Measurements from ENCODE around the gene TNNT2. TPM values are rescaled to one million over a fixed set of nuclear protein-coding genes. Genes with fewer than 3 reads are reported as not detected.

TNNT2 gene
- total and polyA plus RNA-seq, 7 experiments from 2014 or later, result not detected

GRCh38 chr1:201316556-201316955 lies 60.9 kb downstream of the TNNT2 start:
- no peaks in the 10 kb centered on the region for H3K4me1 Mint-ChIP-seq
- ATAC-seq (no peak), DNase-seq (no peak)
- H3K36me3 ChIP-seq (ENCODE audit: control insufficient read depth in 2 of 3, insufficient read depth in 3 of 3, low read length in 3 of 3), result no peaks in the 10 kb centered on the region
- no peaks in the 10 kb centered on the region for H3K4me1 ChIP-seq (ENCODE audit: control insufficient read depth in 2 of 2, insufficient read depth in 2 of 2, low read length in 2 of 2)
- H3K9me3 ChIP-seq (ENCODE audit: control insufficient read depth in 2 of 3, low read length in 3 of 3), result no peaks in the 10 kb centered on the region
- H3K36me3 Mint-ChIP-seq, result no peaks in the 10 kb centered on the region
- no peak overlapping the region for H3K4me3 Mint-ChIP-seq
- CTCF ChIA-PET, result no interaction called here
- peaks cover 0 to 16% (median 5%) of the 10 kb centered on the region in 5 donors for H3K27me3 Mint-ChIP-seq
- intact Hi-C loops (cut with micrococcal nuclease), result no loop called here
- no peak overlapping the region for H3K27ac Mint-ChIP-seq
- peaks cover 0 to 1% (median 0%) of the 10 kb centered on the region in 11 donors for H3K9me3 Mint-ChIP-seq
- H3K4me3 ChIP-seq (ENCODE audit: low read length), result no peak overlapping the region
- POLR2A ChIA-PET, result no interaction called here
- H3K27me3 ChIP-seq (ENCODE audit: control insufficient read depth in 2 of 2, insufficient read depth in 2 of 2, low read length in 2 of 2), result no peaks in the 10 kb centered on the region
- H3K27ac ChIP-seq (ENCODE audit: low read depth, low read length), result no peak overlapping the region

DNA sequence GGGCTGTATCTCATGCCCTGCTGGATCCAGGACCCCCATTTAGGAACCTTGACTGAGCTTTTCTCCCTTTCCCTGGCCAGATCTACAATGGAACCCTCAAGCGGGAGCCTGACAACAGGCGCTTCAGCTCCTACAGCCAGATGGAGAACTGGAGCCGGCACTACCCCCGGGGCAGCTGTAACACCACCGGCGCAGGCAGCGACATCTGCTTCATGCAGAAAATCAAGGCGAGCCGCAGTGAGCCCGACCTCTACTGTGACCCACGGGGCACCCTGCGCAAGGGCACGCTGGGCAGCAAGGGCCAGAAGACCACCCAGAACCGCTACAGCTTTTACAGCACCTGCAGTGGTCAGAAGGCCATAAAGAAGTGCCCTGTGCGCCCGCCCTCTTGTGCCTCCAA lies 64.4 kb downstream of the TNNT2 start:
- peaks cover 0 to 5% (median 0%) of the 10 kb centered on the region in 7 donors for H3K4me1 Mint-ChIP-seq
- no peak overlapping the region for H3K4me3 Mint-ChIP-seq
- CTCF ChIA-PET, result no interaction called here
- no peaks in the 10 kb centered on the region for H3K4me1 ChIP-seq (ENCODE audit: control insufficient read depth in 2 of 2, insufficient read depth in 2 of 2, low read length in 2 of 2)
- intact Hi-C loops (cut with micrococcal nuclease), result no loop called here
- H3K36me3 Mint-ChIP-seq, result no peaks in the 10 kb centered on the region
- H3K27ac Mint-ChIP-seq, result no peak overlapping the region
- POLR2A ChIA-PET, result no interaction called here
- H3K36me3 ChIP-seq (ENCODE audit: control insufficient read depth in 2 of 3, insufficient read depth in 3 of 3, low read length in 3 of 3), result no peaks in the 10 kb centered on the region
- H3K27ac ChIP-seq (ENCODE audit: low read depth, low read length), result no peak overlapping the region
- H3K27me3 ChIP-seq (ENCODE audit: control insufficient read depth in 2 of 2, insufficient read depth in 2 of 2, low read length in 2 of 2), result peaks cover 0 to 3% of the 10 kb centered on the region in 2 donors
- no peak for DNase-seq
- no peak for ATAC-seq
- peaks cover 11 to 42% (median 22%) of the 10 kb centered on the region in 5 donors for H3K27me3 Mint-ChIP-seq
- H3K4me3 ChIP-seq (ENCODE audit: low read length), result no peak overlapping the region
- H3K9me3 Mint-ChIP-seq, result peaks cover 0 to 1% (median 0%) of the 10 kb centered on the region in 11 donors
- H3K9me3 ChIP-seq (ENCODE audit: control insufficient read depth in 2 of 3, low read length in 3 of 3), result no peaks in the 10 kb centered on the region

GRCh38 chr1:201312298-201312697 lies 65.2 kb downstream of the TNNT2 start:
- Histone ChIP-seq H3K27ac (ENCODE audit: low read depth, low read length) (no peak overlapping the region), H3K27me3 (ENCODE audit: control insufficient read depth in 2 of 2, insufficient read depth in 2 of 2, low read length in 2 of 2) (peaks cover 0 to 3% of the 10 kb centered on the region in 2 donors), H3K9me3 (ENCODE audit: control insufficient read depth in 2 of 3, low read length in 3 of 3) (no peaks in the 10 kb centered on the region), H3K4me3 (ENCODE audit: low read length) (no peak overlapping the region), H3K4me1 (ENCODE audit: control insufficient read depth in 2 of 2, insufficient read depth in 2 of 2, low read length in 2 of 2) (no peaks in the 10 kb centered on the region), H3K36me3 (ENCODE audit: control insufficient read depth in 2 of 3, insufficient read depth in 3 of 3, low read length in 3 of 3) (no peaks in the 10 kb centered on the region)
- intact Hi-C loops (cut with micrococcal nuclease), result no loop called here
- H3K27ac Mint-ChIP-seq, result no peak overlapping the region
- DNase-seq (no peak), ATAC-seq (no peak)
- POLR2A ChIA-PET, result no interaction called here
- peaks cover 11 to 45% (median 23%) of the 10 kb centered on the region in 5 donors for H3K27me3 Mint-ChIP-seq
- CTCF ChIA-PET, result no interaction called here
- H3K4me1 Mint-ChIP-seq, result peaks cover 0 to 5% (median 0%) of the 10 kb centered on the region in 7 donors
- H3K9me3 Mint-ChIP-seq, result peaks cover 0 to 1% (median 0%) of the 10 kb centered on the region in 11 donors
- H3K36me3 Mint-ChIP-seq, result no peaks in the 10 kb centered on the region
- H3K4me3 Mint-ChIP-seq, result no peak overlapping the region

GRCh38 chr1:201311356-201312011 lies 66.0 kb downstream of the TNNT2 start:
- peak; percentile 31 for ATAC-seq
- ChIA-PET POLR2A (no interaction called here), CTCF (no interaction called here)
- peaks cover 0 to 1% (median 0%) of the 10 kb centered on the region in 11 donors for H3K9me3 Mint-ChIP-seq
- Histone ChIP-seq H3K27me3 (ENCODE audit: control insufficient read depth in 2 of 2, insufficient read depth in 2 of 2, low read length in 2 of 2) (peaks cover 0 to 3% of the 10 kb centered on the region in 2 donors), H3K27ac (ENCODE audit: low read depth, low read length) (no peak overlapping the region), H3K36me3 (ENCODE audit: control insufficient read depth in 2 of 3, insufficient read depth in 3 of 3, low read length in 3 of 3) (no peaks in the 10 kb centered on the region), H3K4me3 (ENCODE audit: low read length) (no peak overlapping the region), H3K9me3 (ENCODE audit: control insufficient read depth in 2 of 3, low read length in 3 of 3) (no peaks in the 10 kb centered on the region), H3K4me1 (ENCODE audit: control insufficient read depth in 2 of 2, insufficient read depth in 2 of 2, low read length in 2 of 2) (no peaks in the 10 kb centered on the region)
- H3K27me3 Mint-ChIP-seq, result peaks cover 11 to 45% (median 23%) of the 10 kb centered on the region in 5 donors
- intact Hi-C loops (cut with micrococcal nuclease), result no loop called here
- no peaks in the 10 kb centered on the region for H3K36me3 Mint-ChIP-seq
- no peak for DNase-seq
- H3K27ac Mint-ChIP-seq, result no peak overlapping the region
- no peak overlapping the region for H3K4me3 Mint-ChIP-seq
- peaks cover 0 to 5% (median 0%) of the 10 kb centered on the region in 7 donors for H3K4me1 Mint-ChIP-seq

- Histone ChIP-seq H3K27me3 (ENCODE audit: control insufficient read depth in 2 of 2, insufficient read depth in 2 of 2, low read length in 2 of 2) (peaks cover 0 to 3% of the 10 kb centered on the region in 2 donors), H3K36me3 (ENCODE audit: control insufficient read depth in 2 of 3, insufficient read depth in 3 of 3, low read length in 3 of 3) (no peaks in the 10 kb centered on the region), H3K9me3 (ENCODE audit: control insufficient read depth in 2 of 3, low read length in 3 of 3) (no peaks in the 10 kb centered on the region), H3K4me3 (ENCODE audit: low read length) (no peak overlapping the region), H3K27ac (ENCODE audit: low read depth, low read length) (no peak overlapping the region), H3K4me1 (ENCODE audit: control insufficient read depth in 2 of 2, insufficient read depth in 2 of 2, low read length in 2 of 2) (no peaks in the 10 kb centered on the region)
- H3K4me3 Mint-ChIP-seq, result no peak overlapping the region
- intact Hi-C loops (cut with micrococcal nuclease), result no loop called here
- ATAC-seq (no peak), DNase-seq (no peak)
- ChIA-PET POLR2A (no interaction called here), CTCF (no interaction called here)
- peaks cover 0 to 5% (median 0%) of the 10 kb centered on the region in 7 donors for H3K4me1 Mint-ChIP-seq
- H3K36me3 Mint-ChIP-seq, result no peaks in the 10 kb centered on the region
- peaks cover 0 to 1% (median 0%) of the 10 kb centered on the region in 11 donors for H3K9me3 Mint-ChIP-seq
- H3K27ac Mint-ChIP-seq, result no peak overlapping the region
- peaks cover 11 to 43% (median 23%) of the 10 kb centered on the region in 5 donors for H3K27me3 Mint-ChIP-seq
Measured at GRCh38 chr1:201310986-201311355, 66.5 kb downstream of the TNNT2 start.

DNA sequence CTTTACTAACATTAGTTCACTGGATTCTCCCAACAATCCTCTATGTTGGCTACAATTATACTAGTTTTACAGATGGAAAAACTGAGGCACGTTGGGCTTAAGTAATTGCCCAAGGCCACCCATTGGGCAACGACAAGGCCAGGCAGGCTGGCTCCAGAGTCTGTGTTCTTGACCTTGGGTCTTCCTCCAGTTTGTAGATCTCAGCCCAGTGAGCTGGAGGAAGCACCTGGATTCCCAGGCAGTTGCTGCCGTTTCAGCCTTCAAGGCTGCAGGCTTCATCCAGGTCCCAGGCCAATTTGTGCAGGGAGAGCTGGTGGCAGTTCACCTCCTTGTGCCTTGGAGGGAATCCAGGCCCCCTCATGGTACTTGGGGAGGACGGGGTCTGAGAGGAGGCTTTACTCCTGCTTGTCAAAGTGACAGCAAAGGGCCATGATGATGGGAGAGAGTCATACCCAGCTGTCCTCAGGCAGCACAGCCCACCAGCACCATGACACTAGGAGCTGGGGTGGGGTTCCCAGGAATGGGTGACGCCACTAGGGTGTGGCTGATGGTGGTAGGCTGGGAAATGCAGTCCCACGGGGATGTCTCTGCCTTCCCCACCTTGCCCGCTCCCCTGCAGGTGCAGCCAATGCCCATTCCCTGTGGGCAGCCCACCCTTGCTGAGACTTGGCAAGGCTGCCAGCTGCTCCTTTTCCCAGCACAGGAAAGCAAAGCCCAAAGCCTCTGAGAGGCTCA lies 67.1 kb downstream of the TNNT2 start:
- Mint-ChIP-seq H3K4me1 (peaks cover 0 to 5% (median 0%) of the 10 kb centered on the region in 7 donors), H3K4me3 (no peak overlapping the region), H3K27me3 (peaks cover 11 to 37% (median 23%) of the 10 kb centered on the region in 5 donors), H3K36me3 (no peaks in the 10 kb centered on the region), H3K9me3 (no peaks in the 10 kb centered on the region), H3K27ac (no peak overlapping the region)
- intact Hi-C loops (cut with micrococcal nuclease), result no loop called here
- ChIA-PET CTCF (no interaction called here), POLR2A (no interaction called here)
- Histone ChIP-seq H3K4me1 (ENCODE audit: control insufficient read depth in 2 of 2, insufficient read depth in 2 of 2, low read length in 2 of 2) (no peaks in the 10 kb centered on the region), H3K4me3 (ENCODE audit: low read length) (no peak overlapping the region), H3K9me3 (ENCODE audit: control insufficient read depth in 2 of 3, low read length in 3 of 3) (no peaks in the 10 kb centered on the region), H3K27ac (ENCODE audit: low read depth, low read length) (no peak overlapping the region), H3K36me3 (ENCODE audit: control insufficient read depth in 2 of 3, insufficient read depth in 3 of 3, low read length in 3 of 3) (no peaks in the 10 kb centered on the region), H3K27me3 (ENCODE audit: control insufficient read depth in 2 of 2, insufficient read depth in 2 of 2, low read length in 2 of 2) (peaks cover 0 to 3% of the 10 kb centered on the region in 2 donors)
- ATAC-seq, result no peak
- no peak for DNase-seq

DNA sequence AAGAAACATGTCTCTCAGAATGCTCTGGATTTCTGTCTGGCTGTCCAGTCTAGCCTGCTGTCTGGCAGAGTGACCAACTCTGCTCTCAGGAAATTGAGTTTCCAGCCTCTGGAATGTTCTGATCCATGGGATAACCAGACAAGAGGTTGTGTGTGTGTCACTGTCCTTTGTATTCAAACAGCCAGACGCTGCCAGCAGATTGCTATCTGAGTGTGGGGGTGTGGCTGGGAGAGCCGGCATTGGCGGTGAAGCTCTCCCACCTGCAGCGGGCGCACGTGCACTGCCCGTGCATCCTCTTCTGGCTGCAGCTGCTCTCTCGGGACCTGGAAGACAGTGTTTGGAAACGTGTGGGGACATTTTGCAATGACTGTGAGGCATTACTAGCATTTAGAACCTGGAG lies 68.1 kb downstream of the TNNT2 start:
- H3K9me3 ChIP-seq (ENCODE audit: control insufficient read depth in 2 of 3, low read length in 3 of 3), result no peaks in the 10 kb centered on the region
- ATAC-seq, result no peak
- H3K4me3 ChIP-seq (ENCODE audit: low read length), result no peak overlapping the region
- POLR2A ChIA-PET, result no interaction called here
- DNase-seq, result no peak
- H3K27me3 ChIP-seq (ENCODE audit: control insufficient read depth in 2 of 2, insufficient read depth in 2 of 2, low read length in 2 of 2), result peaks cover 0 to 3% of the 10 kb centered on the region in 2 donors
- Mint-ChIP-seq H3K4me3 (no peak overlapping the region), H3K27me3 (peaks cover 11 to 30% (median 20%) of the 10 kb centered on the region in 5 donors), H3K9me3 (no peaks in the 10 kb centered on the region), H3K27ac (peak overlapping the region in 1 of 9 donors; percentile 56), H3K4me1 (peaks cover 0 to 5% (median 0%) of the 10 kb centered on the region in 7 donors), H3K36me3 (no peaks in the 10 kb centered on the region)
- H3K36me3 ChIP-seq (ENCODE audit: control insufficient read depth in 2 of 3, insufficient read depth in 3 of 3, low read length in 3 of 3), result no peaks in the 10 kb centered on the region
- no peaks in the 10 kb centered on the region for H3K4me1 ChIP-seq (ENCODE audit: control insufficient read depth in 2 of 2, insufficient read depth in 2 of 2, low read length in 2 of 2)
- CTCF ChIA-PET, result no interaction called here
- intact Hi-C loops (cut with micrococcal nuclease), result no loop called here
- H3K27ac ChIP-seq (ENCODE audit: low read depth, low read length), result no peak overlapping the region

All from naive thymus-derived CD4-positive, alpha-beta T cell (primary cell).